Measurements from ENCODE around the gene FAM216B. TPM values are rescaled to one million over a fixed set of nuclear protein-coding genes. Genes with fewer than 3 reads are reported as not detected.

Gene FAM216B
- total and polyA plus RNA-seq, 2 of the 8 experiments (the other 6 are each of a cell fraction or from before 2014, with no cell fraction given), result not detected

- TF ChIP-seq GABPA (IDR thresholded peaks at IDR 0.05; ENCODE audit: borderline replicate concordance, insufficient read depth, low read length) (no peak), JUN (IDR thresholded peaks at IDR 0.05; ENCODE audit: low read depth, low read length) (no peak), KDM4A (IDR thresholded peaks at IDR 0.05; ENCODE audit: low read depth, low read length, severe bottlenecking) (no peak), TCF12 (IDR thresholded peaks at IDR 0.05; ENCODE audit: low read depth, low read length) (no peak), SP1 (IDR thresholded peaks at IDR 0.05; ENCODE audit: low read depth, low read length) (no peak), CEBPB (IDR thresholded peaks at IDR 0.05; ENCODE audit: low read depth, low read length) (no peak)
These were observed 51.1 kb downstream of the FAM216B start (continued) for GRCh38 chr13:42832341-42833096.
